ENCODE results near the gene RNF4. TPM values are rescaled to one million over a fixed set of nuclear protein-coding genes. Genes with fewer than 3 reads are reported as not detected.

Gene RNF4
- total and polyA plus RNA-seq, 4 donors: 14.8 to 54.7 (median 41.1) TPM

DNA sequence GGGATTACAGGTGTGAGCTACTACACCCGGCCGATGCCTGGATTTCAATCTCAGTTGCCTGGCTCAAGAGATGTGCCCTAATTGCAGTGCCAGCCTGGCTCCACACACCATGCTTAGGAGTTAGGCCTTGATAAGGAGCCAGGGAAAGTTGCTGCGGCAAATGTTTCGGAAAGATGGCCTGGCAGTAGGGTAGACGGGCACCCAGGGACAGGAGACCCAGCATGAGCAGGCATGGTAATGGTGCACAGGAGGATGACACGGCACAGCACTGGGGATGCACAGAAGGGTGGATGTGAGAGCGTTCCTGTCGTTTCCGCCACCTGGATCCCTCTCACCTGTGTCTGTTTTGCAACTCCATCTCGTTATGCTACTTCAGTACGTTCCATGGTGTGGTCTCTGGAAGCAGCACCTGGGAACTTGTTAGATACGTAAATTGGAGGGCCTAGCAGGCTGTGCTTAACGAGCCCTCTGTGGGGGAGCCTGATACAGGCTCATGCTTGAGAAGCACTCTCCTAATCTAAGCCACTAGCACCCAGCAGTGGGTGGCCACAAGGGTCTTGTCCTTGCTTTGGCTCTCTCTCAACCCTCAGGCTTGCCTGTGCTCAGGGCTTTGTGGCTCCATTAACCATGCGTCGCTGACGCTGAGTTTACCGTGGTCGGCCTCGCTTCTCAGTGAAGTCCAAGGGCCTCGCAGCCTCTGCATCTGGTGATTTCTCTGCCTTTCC lies 20.3 kb downstream of the RNF4 start:
- Histone ChIP-seq H3K27me3 (ENCODE audit: control insufficient read depth in 3 of 3, insufficient read depth in 3 of 3, low read length in 2 of 3) (no peaks in the 10 kb centered on the region), H3K4me3 (no peak overlapping the region), H3K9ac (ENCODE audit: insufficient read depth in 1 of 2, low read length in 2 of 2) (no peak overlapping the region), H3K36me3 (ENCODE audit: control insufficient read depth in 4 of 4, insufficient read depth in 4 of 4, low read length in 4 of 4) (peaks cover 5 to 23% (median 19%) of the 10 kb centered on the region in 4 donors), H3K9me3 (ENCODE audit: control insufficient read depth in 4 of 4, insufficient read depth in 3 of 4, low read length in 3 of 4) (no peaks in the 10 kb centered on the region), H3K4me1 (ENCODE audit: control insufficient read depth in 5 of 5, insufficient read depth in 5 of 5, low read length in 5 of 5) (peaks cover 0 to 35% (median 2%) of the 10 kb centered on the region in 5 donors), H3K27ac (ENCODE audit: low read depth in 1 of 2, low read length in 1 of 2) (peak overlapping the region in 1 of 2 donors; percentile 49)
- TF ChIP-seq, protein P1, sequence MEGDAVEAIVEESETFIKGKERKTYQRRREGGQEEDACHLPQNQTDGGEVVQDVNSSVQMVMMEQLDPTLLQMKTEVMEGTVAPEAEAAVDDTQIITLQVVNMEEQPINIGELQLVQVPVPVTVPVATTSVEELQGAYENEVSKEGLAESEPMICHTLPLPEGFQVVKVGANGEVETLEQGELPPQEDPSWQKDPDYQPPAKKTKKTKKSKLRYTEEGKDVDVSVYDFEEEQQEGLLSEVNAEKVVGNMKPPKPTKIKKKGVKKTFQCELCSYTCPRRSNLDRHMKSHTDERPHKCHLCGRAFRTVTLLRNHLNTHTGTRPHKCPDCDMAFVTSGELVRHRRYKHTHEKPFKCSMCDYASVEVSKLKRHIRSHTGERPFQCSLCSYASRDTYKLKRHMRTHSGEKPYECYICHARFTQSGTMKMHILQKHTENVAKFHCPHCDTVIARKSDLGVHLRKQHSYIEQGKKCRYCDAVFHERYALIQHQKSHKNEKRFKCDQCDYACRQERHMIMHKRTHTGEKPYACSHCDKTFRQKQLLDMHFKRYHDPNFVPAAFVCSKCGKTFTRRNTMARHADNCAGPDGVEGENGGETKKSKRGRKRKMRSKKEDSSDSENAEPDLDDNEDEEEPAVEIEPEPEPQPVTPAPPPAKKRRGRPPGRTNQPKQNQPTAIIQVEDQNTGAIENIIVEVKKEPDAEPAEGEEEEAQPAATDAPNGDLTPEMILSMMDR (IDR thresholded peaks at IDR 0.05; ENCODE audit: control extremely low read depth, extremely low read depth): no peak
- DNase-seq (no peak), ATAC-seq (ENCODE audit: insufficient read depth, low FRiP score) (no peak)
- 92 to 95% methylated on average over 20 of the region's 20 CpGs for WGBS, 2 donors

DNA sequence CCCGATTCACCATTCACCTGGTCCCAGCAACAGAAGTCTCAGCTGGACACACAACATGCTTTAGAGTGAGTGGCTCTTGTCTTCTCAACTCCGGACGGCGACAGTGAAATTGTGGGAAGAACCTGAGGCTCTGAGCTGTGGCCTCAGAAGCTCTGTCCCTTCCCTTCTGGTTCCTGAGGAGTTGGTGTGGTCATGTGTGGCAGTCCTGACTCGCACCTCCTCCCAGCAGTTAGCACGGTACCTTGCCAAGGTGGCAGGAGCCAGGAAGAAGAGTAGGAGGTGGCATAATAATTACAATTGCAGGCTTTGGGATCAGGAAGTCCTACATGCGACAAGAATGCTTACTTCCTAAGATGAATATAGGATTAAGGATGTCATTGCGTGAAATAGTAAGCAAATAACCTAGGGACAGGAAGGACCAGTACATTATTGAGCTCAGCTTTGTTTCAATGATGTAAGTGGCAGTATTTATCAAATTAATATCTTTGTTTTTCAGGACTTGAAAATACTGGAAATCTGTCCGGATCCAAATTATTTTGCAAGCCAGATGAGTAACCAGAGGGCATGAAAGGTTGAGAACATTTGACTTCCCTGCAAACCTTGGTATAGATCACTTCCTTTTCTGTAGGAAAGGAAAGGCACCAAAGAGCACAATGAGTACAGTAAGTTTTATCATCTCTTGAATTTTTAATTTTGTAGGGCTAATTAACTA lies 21.1 kb downstream of the RNF4 start:
- Histone ChIP-seq H3K27me3 (ENCODE audit: control insufficient read depth in 3 of 3, insufficient read depth in 3 of 3, low read length in 2 of 3) (no peaks in the 10 kb centered on the region), H3K9ac (ENCODE audit: insufficient read depth in 1 of 2, low read length in 2 of 2) (no peak overlapping the region), H3K4me1 (ENCODE audit: control insufficient read depth in 5 of 5, insufficient read depth in 5 of 5, low read length in 5 of 5) (peaks cover 0 to 30% (median 0%) of the 10 kb centered on the region in 5 donors), H3K4me3 (no peak overlapping the region), H3K36me3 (ENCODE audit: control insufficient read depth in 4 of 4, insufficient read depth in 4 of 4, low read length in 4 of 4) (peaks cover 5 to 23% (median 19%) of the 10 kb centered on the region in 4 donors), H3K9me3 (ENCODE audit: control insufficient read depth in 4 of 4, insufficient read depth in 3 of 4, low read length in 3 of 4) (no peaks in the 10 kb centered on the region), H3K27ac (ENCODE audit: low read depth in 1 of 2, low read length in 1 of 2) (peak overlapping the region in 1 of 2 donors; percentile 49)
- ATAC-seq (ENCODE audit: insufficient read depth, low FRiP score) (no peak), DNase-seq (no peak)
- 77 to 89% methylated on average over 9 of the region's 9 CpGs for WGBS, 2 donors
- TF ChIP-seq, protein P1 (IDR thresholded peaks at IDR 0.05; ENCODE audit: control extremely low read depth, extremely low read depth): no peak

DNA sequence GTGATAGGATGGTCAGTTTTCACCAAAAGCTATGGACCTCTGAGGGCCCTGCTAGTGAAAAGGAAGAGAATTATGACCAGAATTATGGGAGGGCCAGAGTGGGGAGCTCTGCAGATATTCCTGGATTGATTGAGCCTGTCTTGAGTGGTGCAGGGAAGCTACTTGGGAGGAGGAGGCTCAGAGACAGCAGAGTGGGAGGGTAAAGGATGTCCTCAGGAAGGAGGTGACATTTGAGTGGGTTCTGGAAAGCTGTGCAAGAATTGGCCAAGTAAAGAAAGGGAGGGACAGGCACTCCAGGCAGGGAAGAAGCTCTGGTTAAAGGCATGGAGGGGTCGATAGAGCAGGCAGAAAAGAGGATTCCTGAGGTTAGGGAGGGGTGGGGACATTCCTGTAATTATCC lies 24.1 kb downstream of the RNF4 start:
- Histone ChIP-seq H3K9ac (ENCODE audit: insufficient read depth in 1 of 2, low read length in 2 of 2) (no peak overlapping the region), H3K9me3 (ENCODE audit: control insufficient read depth in 4 of 4, insufficient read depth in 3 of 4, low read length in 3 of 4) (no peaks in the 10 kb centered on the region), H3K27me3 (ENCODE audit: control insufficient read depth in 3 of 3, insufficient read depth in 3 of 3, low read length in 2 of 3) (no peaks in the 10 kb centered on the region), H3K4me1 (ENCODE audit: control insufficient read depth in 5 of 5, insufficient read depth in 5 of 5, low read length in 5 of 5) (peaks cover 0 to 16% (median 0%) of the 10 kb centered on the region in 5 donors), H3K4me3 (no peak overlapping the region), H3K27ac (ENCODE audit: low read depth in 1 of 2, low read length in 1 of 2) (no peak overlapping the region), H3K36me3 (ENCODE audit: control insufficient read depth in 4 of 4, insufficient read depth in 4 of 4, low read length in 4 of 4) (peaks cover 9 to 38% (median 29%) of the 10 kb centered on the region in 4 donors)
- TF ChIP-seq, protein P1 (IDR thresholded peaks at IDR 0.05; ENCODE audit: control extremely low read depth, extremely low read depth): no peak
- ATAC-seq (ENCODE audit: insufficient read depth, low FRiP score) (no peak), DNase-seq (no peak)
- 73% methylated on average over 1 of the region's 1 CpG for WGBS, 2 donors
